Measurements from ENCODE around the gene PLXDC2.

PLXDC2 gene

GRCh38 chr10:19782430-19783089 is 33.7 kb upstream of the PLXDC2 start:
- DNase-seq (ENCODE audit: extremely low read depth, low read depth) = no peak
- no peak overlapping the region for H3K4me3 ChIP-seq (replicated peaks; ENCODE audit: low read depth, low read length)
- TF ChIP-seq CTCF (IDR thresholded peaks at IDR 0.05; ENCODE audit: low read depth, low read length, missing control alignments) = no peak

GRCh38 chr10:19783721-19784120 is 32.5 kb upstream of the PLXDC2 start:
- no peak overlapping the region for H3K4me3 ChIP-seq (replicated peaks; ENCODE audit: low read depth, low read length)
- TF ChIP-seq CTCF (IDR thresholded peaks at IDR 0.05; ENCODE audit: low read depth, low read length, missing control alignments) = no peak
- no peak for DNase-seq (ENCODE audit: extremely low read depth, low read depth)

- no peak overlapping the region for H3K4me3 ChIP-seq (replicated peaks; ENCODE audit: low read depth, low read length)
- TF ChIP-seq CTCF (IDR thresholded peaks at IDR 0.05; ENCODE audit: low read depth, low read length, missing control alignments) = no peak
- no peak for DNase-seq (ENCODE audit: extremely low read depth, low read depth)
These were observed 30.9 kb upstream of the PLXDC2 start for GRCh38 chr10:19785366-19785765.

- TF ChIP-seq CTCF (IDR thresholded peaks at IDR 0.05; ENCODE audit: low read depth, low read length, missing control alignments) = peak; percentile 84
- DNase-seq (ENCODE audit: extremely low read depth, low read depth) = peak; percentile 30
- no peak overlapping the region for H3K4me3 ChIP-seq (replicated peaks; ENCODE audit: low read depth, low read length)
These were observed 28.1 kb upstream of the PLXDC2 start for GRCh38 chr10:19788075-19788686.

- DNase-seq (ENCODE audit: extremely low read depth, low read depth) = no peak
- no peak overlapping the region for H3K4me3 ChIP-seq (replicated peaks; ENCODE audit: low read depth, low read length)
- TF ChIP-seq CTCF (IDR thresholded peaks at IDR 0.05; ENCODE audit: low read depth, low read length, missing control alignments) = no peak
These were observed 27.3 kb upstream of the PLXDC2 start for GRCh38 chr10:19788902-19789301.

- DNase-seq (ENCODE audit: extremely low read depth, low read depth) = no peak
These were observed 26.6 kb upstream of the PLXDC2 start for GRCh38 chr10:19789607-19790006.

More at GRCh38 chr10:19789607-19790006, 26.6 kb upstream of the PLXDC2 start:
- no peak for TF ChIP-seq CTCF (IDR thresholded peaks at IDR 0.05; ENCODE audit: low read depth, low read length, missing control alignments)
- H3K4me3 ChIP-seq (replicated peaks; ENCODE audit: low read depth, low read length) = no peak overlapping the region

Data from HFF-Myc (cell line).